MM.1S (cell line): ENCODE measurements around the gene TRIM29.

Experiments used
- DNase-seq: peaks from one replicate; pipeline ENCODE4 v3.0.0-alpha.2; 2015
- H2AFZ ChIP-seq: fragments of 300-600 bp; sonication (generic); 2 replicates; pipeline ENCODE4 v1.6.0; 2016; ENCODE audit warnings: antibody characterized with exemption, low read length
- H3F3A ChIP-seq: fragments of 300-600 bp; sonication (generic); 2 replicates; pipeline ENCODE4 v1.6.1; 2016; ENCODE audit warnings: mild to moderate bottlenecking, antibody characterized with exemption, low read length, moderate library complexity, mixed read lengths; ENCODE audit not compliant: insufficient read depth
- H3K27ac ChIP-seq: fragments of 300-600 bp; sonication (generic); 2 replicates; pipeline ENCODE4 v1.5.1; 2016; ENCODE audit warnings: mild to moderate bottlenecking, low read length
- H3K27me3 ChIP-seq: fragments of 300-600 bp; sonication (generic); replicated peaks from 2 replicates; pipeline ENCODE4 v1.6.0; 2016; ENCODE audit warnings: low read length; ENCODE audit not compliant: insufficient read depth
- H3K36me3 ChIP-seq: fragments of 300-600 bp; sonication (generic); replicated peaks from 2 replicates; pipeline ENCODE4 v1.6.1; 2016; ENCODE audit warnings: mild to moderate bottlenecking, low read length, mixed read lengths; ENCODE audit not compliant: insufficient read depth
- H3K4me1 ChIP-seq: fragments of 300-600 bp; sonication (generic); 2 replicates; pipeline ENCODE4 v1.6.1; 2016; ENCODE audit warnings: low read length, mixed read lengths
- H3K4me2 ChIP-seq: fragments of 300-600 bp; sonication (generic); 2 replicates; pipeline ENCODE4 v1.6.0; 2016; ENCODE audit warnings: low read depth, low read length
- H3K4me3 ChIP-seq: fragments of 300-600 bp; sonication (generic); 2 replicates; pipeline ENCODE4 v1.5.1; 2016; ENCODE audit warnings: low read length, mixed read lengths
- H3K79me2 ChIP-seq: fragments of 300-600 bp; sonication (generic); 2 replicates; pipeline ENCODE4 v1.6.1; 2016; ENCODE audit warnings: mixed run types, low read length, mixed read lengths
- H3K9ac ChIP-seq: fragments of 300-600 bp; sonication (generic); 2 replicates; pipeline ENCODE4 v1.6.1; 2016; ENCODE audit warnings: low read length, mixed read lengths
- H3K9me2 ChIP-seq: fragments of 300-600 bp; sonication (generic); replicated peaks from 2 replicates; pipeline ENCODE4 v1.6.1; 2016; ENCODE audit warnings: mild to moderate bottlenecking, low read length, mixed read lengths; ENCODE audit not compliant: insufficient read depth
- H3K9me3 ChIP-seq: fragments of 300-600 bp; sonication (generic); replicated peaks from 2 replicates; pipeline ENCODE4 v1.6.1; 2016; ENCODE audit warnings: mild to moderate bottlenecking, low read length, mixed read lengths; ENCODE audit not compliant: insufficient read depth
- H4K20me1 ChIP-seq: fragments of 300-600 bp; sonication (generic); 2 replicates; pipeline ENCODE4 v1.6.1; 2016; ENCODE audit warnings: mild to moderate bottlenecking, low read length, moderate library complexity, mixed read lengths; ENCODE audit not compliant: insufficient read depth
- CTCF ChIP-seq: fragments of 300-600 bp; sonication (generic); IDR thresholded peaks from 2 replicates; pipeline ENCODE4 v1.5.1; 2016; ENCODE audit warnings: antibody characterized with exemption, low read length, mixed read lengths
- EZH2 ChIP-seq: fragments of 300-600 bp; sonication (generic); optimal IDR thresholded peaks from 2 replicates; pipeline ENCODE3; 2017; ENCODE audit warnings: low read depth, mild to moderate bottlenecking, antibody characterized with exemption, low read length, mixed read lengths
- EZH2phosphoT487 ChIP-seq: fragments of 300-600 bp; sonication (generic); IDR thresholded peaks from 2 replicates; pipeline ENCODE4 v1.6.1; 2018; ENCODE audit warnings: antibody characterized with exemption, low read length

TRIM29 gene

GRCh38 chr11:120066738-120067437 lies 71.0 kb downstream of the TRIM29 start:
- H3K4me2 ChIP-seq, result no peak overlapping the region
- TF ChIP-seq EZH2 (no peak), EZH2phosphoT487 (no peak), CTCF (no peak)
- no peak overlapping the region for H3K4me3 ChIP-seq

GRCh38 chr11:120065876-120066275 lies 72.0 kb downstream of the TRIM29 start:
- H3K4me2 ChIP-seq, result no peak overlapping the region
- H3K4me1 ChIP-seq, result no peaks in the 10 kb centered on the region
- no peak overlapping the region for H3K27ac ChIP-seq
- DNase-seq, result no peak
- H3K36me3 ChIP-seq, result no peaks in the 10 kb centered on the region
- H3K27me3 ChIP-seq, result peaks cover 58% of the 10 kb centered on the region
- H2AFZ ChIP-seq, result no peak overlapping the region
- no peak overlapping the region for H3K9ac ChIP-seq
- no peaks in the 10 kb centered on the region for H3K9me2 ChIP-seq
- H3K79me2 ChIP-seq, result no peaks in the 10 kb centered on the region
- H3K9me3 ChIP-seq, result no peaks in the 10 kb centered on the region
- no peaks in the 10 kb centered on the region for H3F3A ChIP-seq
- H3K4me3 ChIP-seq, result no peak overlapping the region
- no peaks in the 10 kb centered on the region for H4K20me1 ChIP-seq
- TF ChIP-seq EZH2 (no peak), CTCF (no peak), EZH2phosphoT487 (no peak)

More at GRCh38 chr11:120066738-120067437, 71.0 kb downstream of the TRIM29 start:
- no peaks in the 10 kb centered on the region for H3F3A ChIP-seq
- H3K9ac ChIP-seq, result no peak overlapping the region
- no peak for DNase-seq
- no peaks in the 10 kb centered on the region for H3K36me3 ChIP-seq
- H3K9me3 ChIP-seq, result no peaks in the 10 kb centered on the region
- no peaks in the 10 kb centered on the region for H4K20me1 ChIP-seq
- H3K9me2 ChIP-seq, result no peaks in the 10 kb centered on the region
- no peak overlapping the region for H3K27ac ChIP-seq
- no peaks in the 10 kb centered on the region for H3K4me1 ChIP-seq
- H3K79me2 ChIP-seq, result no peaks in the 10 kb centered on the region
- H3K27me3 ChIP-seq, result peaks cover 53% of the 10 kb centered on the region
- no peak overlapping the region for H2AFZ ChIP-seq

GRCh38 chr11:120065176-120065575 lies 72.7 kb downstream of the TRIM29 start:
- H3K9me3 ChIP-seq, result no peaks in the 10 kb centered on the region
- no peak overlapping the region for H3K4me2 ChIP-seq
- no peaks in the 10 kb centered on the region for H3K79me2 ChIP-seq
- H3K36me3 ChIP-seq, result no peaks in the 10 kb centered on the region
- DNase-seq, result no peak
- H3K27ac ChIP-seq, result no peak overlapping the region
- H3K27me3 ChIP-seq, result peaks cover 58% of the 10 kb centered on the region
- H3K9me2 ChIP-seq, result no peaks in the 10 kb centered on the region
- no peak for TF ChIP-seq EZH2phosphoT487
- no peak for TF ChIP-seq CTCF
- TF ChIP-seq EZH2, result no peak
- no peaks in the 10 kb centered on the region for H3F3A ChIP-seq
- H4K20me1 ChIP-seq, result no peaks in the 10 kb centered on the region
- H3K4me3 ChIP-seq, result no peak overlapping the region
- no peak overlapping the region for H3K9ac ChIP-seq
- no peak overlapping the region for H2AFZ ChIP-seq
- no peaks in the 10 kb centered on the region for H3K4me1 ChIP-seq
